Thyroid gland (tissue), 4 donors: ENCODE measurements around the gene PRKCI. TPM values are rescaled to one million over a fixed set of nuclear protein-coding genes. Genes with fewer than 3 reads are reported as not detected.

Source experiments
- DNase-seq, 2 donors: peaks; one replicate each; pipeline ENCODE4 v3.0.0-alpha.2; 2019
- H3K27ac ChIP-seq, 3 donors: fragments of 200-600 bp; sonication (generic); 1 replicate in 2 of 3; 2 replicates in 1 of 3; pipeline ENCODE4 v1.5.1; 2016 to 2019; ENCODE audit warnings: mild to moderate bottlenecking in 1 of 3, moderate library complexity in 1 of 3
- H3K27me3 ChIP-seq: fragments of 200-600 bp; sonication (generic); one replicate; pipeline ENCODE4 v1.5.1; 2019
- H3K36me3 ChIP-seq, 2 donors: fragments of 200-600 bp; sonication (generic); one replicate each; pipeline ENCODE4 v1.5.1; 2016 to 2019
- H3K4me1 ChIP-seq, 2 donors: fragments of 200-600 bp; sonication (generic); one replicate each; pipeline ENCODE4 v1.5.1; 2017 to 2019
- H3K4me3 ChIP-seq, 3 donors: fragments of 200-600 bp; sonication (generic); replicated peaks in 1 of 3; 1 replicate in 2 of 3; 2 replicates in 1 of 3; pipeline ENCODE4 v1.5.1; 2016; ENCODE audit warnings: mild to moderate bottlenecking in 1 of 3
- H3K9me3 ChIP-seq: fragments of 200-600 bp; sonication (generic); one replicate; pipeline ENCODE4 v1.5.1; 2017
- CTCF ChIP-seq, 6 experiments: fragments of 200-600 bp in 3 of 6; fragments of 450-650 bp in 3 of 6; sonication (generic) in 3 of 6; IDR thresholded peaks; one replicate each; pipeline ENCODE4 v1.5.1; 2016 to 2019; ENCODE audit warnings: antibody characterized with exemption in 6 of 6, mild to moderate bottlenecking in 2 of 6, inconsistent platforms in 1 of 6, moderate library complexity in 1 of 6
- POLR2A ChIP-seq, 2 donors: fragments of 450-650 bp; IDR thresholded peaks; one replicate each; pipeline ENCODE4 v1.6.1; 2017; ENCODE audit warnings: antibody characterized with exemption in 2 of 2, mild to moderate bottlenecking in 2 of 2, moderate library complexity in 1 of 2
- WGBS, 2 donors: methylation state at CpG; one replicate each; pipeline ENCODE4 v1.1.5; 2017; 5-methylcytosine and 5-hydroxymethylcytosine counted together
- intact Hi-C: fragments of 100-400 bp; cut with DNase I; formaldehyde crosslinking; loops from one replicate; pipeline ENCODE4 v1.15.1; 2023
- total RNA-seq, 4 donors: library from RNA; depleted of rRNA; stranded (reverse); fragments of >200 nt; gene quantifications; one replicate each; pipeline ENCODE4 v1.2.3, GENCODE V29; 2016

Gene PRKCI
- total RNA-seq = 10 to 100 TPM; 74.9 to 85.0 (median 76.6) TPM

DNA sequence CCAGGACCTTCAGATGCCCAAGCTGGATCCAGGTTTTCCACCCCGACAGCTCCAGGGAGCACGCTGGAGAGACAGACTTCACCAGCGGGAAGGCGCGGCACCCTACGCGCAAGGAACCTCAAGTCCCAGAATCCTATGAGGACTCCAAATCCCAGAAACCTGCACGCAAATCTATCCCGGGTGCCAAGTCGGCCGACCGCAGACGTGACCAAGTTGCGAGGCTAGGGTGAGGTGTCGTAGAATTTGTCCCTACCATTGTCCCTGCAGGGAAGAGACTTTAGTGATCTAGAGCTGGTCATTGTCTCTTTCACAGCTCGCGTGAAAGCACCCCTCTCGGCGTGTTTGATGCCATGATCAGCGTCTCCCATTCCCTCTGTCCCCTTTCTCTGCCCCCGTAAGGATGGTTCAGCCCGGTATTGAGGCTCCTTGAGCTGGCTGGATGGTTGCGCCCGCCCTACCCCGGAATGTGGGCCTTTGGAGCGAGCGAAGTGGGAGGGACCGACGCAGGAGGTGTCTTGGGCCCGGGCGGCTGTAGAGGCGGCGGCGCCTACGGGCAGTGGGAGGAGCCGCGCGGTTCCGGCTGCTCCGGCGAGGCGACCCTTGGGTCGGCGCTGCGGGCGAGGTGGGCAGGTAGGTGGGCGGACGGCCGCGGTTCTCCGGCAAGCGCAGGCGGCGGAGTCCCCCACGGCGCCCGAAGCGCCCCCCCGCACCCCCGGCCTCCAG is at the start of gene PRKCI:
Gene PRKCI (plus strand): TSS at position 501 of the 723 bp plus-strand sequence. CDS start 246 bp downstream, outside the sequence.
- Histone ChIP-seq H3K4me3 (peak within 1 kb of the TSS; percentile 22 to 93 (median 65)), H3K27ac (peak within 1 kb of the TSS; percentile 72 to 98 (median 91)), H3K4me1 (peaks cover 23 to 25% of the 10 kb centered on the region in 2 donors), H3K36me3 (no peaks in the 10 kb centered on the region), H3K9me3 (no peaks in the 10 kb centered on the region), H3K27me3 (no peaks in the 10 kb centered on the region)
- intact Hi-C loops = no loop called here
- TF ChIP-seq POLR2A (IDR thresholded peaks at IDR 0.05) = peak; percentile 79 to 94
- peak in 1 of 6 experiments; percentile 14 for TF ChIP-seq CTCF (IDR thresholded peaks at IDR 0.05)
- 0 to 1% methylated on average over 27 to 37 of the region's 60 CpGs for WGBS, 2 donors
- DNase-seq = peak; percentile 97 to 98

- H3K4me1 ChIP-seq = peaks cover 13 to 18% of the 10 kb centered on the region in 2 donors
- peaks cover 19 to 22% of the 10 kb centered on the region in 2 donors for H3K36me3 ChIP-seq
- intact Hi-C loops = no loop called here
- WGBS, 2 donors = 81 to 89% methylated on average over 3 of the region's 3 CpGs
- no peak for DNase-seq
- H3K27ac ChIP-seq = no peak overlapping the region
- no peaks in the 10 kb centered on the region for H3K9me3 ChIP-seq
- H3K27me3 ChIP-seq = no peaks in the 10 kb centered on the region
- H3K4me3 ChIP-seq = no peak overlapping the region
- no peak for TF ChIP-seq CTCF (IDR thresholded peaks at IDR 0.05)
- no peak for TF ChIP-seq POLR2A (IDR thresholded peaks at IDR 0.05)
Observed at GRCh38 chr3:170178651-170179050, 43.6 kb upstream of the PRKCI start.

GRCh38 chr3:170179432-170179831 is 42.8 kb upstream of the PRKCI start:
- no peak overlapping the region for H3K27ac ChIP-seq
- H3K4me3 ChIP-seq = no peak overlapping the region
- peaks cover 19 to 22% of the 10 kb centered on the region in 2 donors for H3K36me3 ChIP-seq
- TF ChIP-seq CTCF (IDR thresholded peaks at IDR 0.05) = no peak
- TF ChIP-seq POLR2A (IDR thresholded peaks at IDR 0.05) = no peak
- peaks cover 13 to 18% of the 10 kb centered on the region in 2 donors for H3K4me1 ChIP-seq
- 65% methylated on average over 1 of the region's 1 CpG for WGBS, 2 donors
- no peaks in the 10 kb centered on the region for H3K9me3 ChIP-seq
- intact Hi-C loops = no loop called here
- no peak for DNase-seq
- H3K27me3 ChIP-seq = no peaks in the 10 kb centered on the region

DNA sequence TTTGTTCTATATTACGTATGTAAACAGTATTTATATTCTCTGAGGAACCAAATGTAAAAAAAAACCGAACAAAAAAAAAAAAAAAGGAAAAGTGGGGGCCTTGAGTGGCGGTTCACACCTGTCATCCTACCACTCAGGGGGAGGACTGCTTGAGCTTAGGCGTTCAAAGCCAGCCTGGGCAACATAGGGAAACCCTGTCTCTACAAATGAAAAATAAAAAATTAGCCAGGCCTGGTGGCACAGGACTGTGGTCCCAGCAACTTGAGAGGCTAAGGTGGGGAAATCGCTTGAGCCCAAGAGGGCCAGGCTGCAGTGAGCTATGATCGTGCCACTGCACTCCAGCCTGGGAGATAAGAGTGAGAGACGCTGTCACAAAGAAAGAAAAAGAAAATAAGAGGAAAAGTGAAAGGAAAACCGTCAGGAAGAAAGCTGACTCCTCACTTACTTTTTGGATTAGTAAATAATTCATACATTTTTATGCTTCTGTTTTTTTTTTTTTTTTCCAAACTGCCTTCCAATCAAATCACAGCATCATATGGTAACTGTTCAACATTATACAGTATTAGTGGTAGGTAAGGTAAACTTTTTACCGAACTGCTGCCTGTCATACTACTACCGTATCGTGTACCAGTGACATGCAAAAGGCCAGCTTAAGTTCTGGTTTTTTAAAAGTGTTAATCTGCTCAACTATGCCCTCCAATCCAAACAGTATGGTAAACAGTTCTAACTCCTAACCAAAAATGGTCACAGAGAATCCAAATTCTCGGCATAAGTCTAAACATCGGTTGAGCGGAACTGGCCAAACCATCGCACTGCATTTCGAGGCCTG is 41.9 kb upstream of the PRKCI start:
- H3K36me3 ChIP-seq = peaks cover 17 to 19% of the 10 kb centered on the region in 2 donors
- H3K9me3 ChIP-seq = no peaks in the 10 kb centered on the region
- DNase-seq = peak; percentile 17 to 18
- 16 to 17% methylated on average over 15 to 16 of the region's 16 CpGs for whole genome bisulfite sequencing, 2 donors
- intact Hi-C loops = no loop called here
- H3K4me3 ChIP-seq = peak overlapping the region; percentile 68 to 95 (median 81)
- no peak for TF ChIP-seq POLR2A (IDR thresholded peaks at IDR 0.05)
- no peak for TF ChIP-seq CTCF (IDR thresholded peaks at IDR 0.05)
- H3K4me1 ChIP-seq = peaks cover 13 to 18% of the 10 kb centered on the region in 2 donors
- no peaks in the 10 kb centered on the region for H3K27me3 ChIP-seq
- peak overlapping the region; percentile 97 to 98 (median 98) for H3K27ac ChIP-seq
